PFSK-1 (cell line): ENCODE data around the gene TLCD3B.

Source experiments
- POLR2AphosphoS5 ChIP-seq: IDR thresholded peaks from 2 replicates; pipeline ENCODE4 v1.6.1; 2012; ENCODE audit warnings: low read depth, mild to moderate bottlenecking, control low read depth, low read length, moderate library complexity
- TF ChIP-seq, protein P1 (sequence below), 2 experiments: IDR thresholded peaks; 2 replicates each; pipeline versions ENCODE4 v1.6.1 to v1.8.0; 2011 to 2012; ENCODE audit warnings: low read depth in 2 of 2, low read length in 2 of 2, control low read depth in 1 of 2, inconsistent platforms in 1 of 2, mild to moderate bottlenecking in 1 of 2, moderate library complexity in 1 of 2; ENCODE audit not compliant: insufficient read depth in 1 of 2

DNA sequence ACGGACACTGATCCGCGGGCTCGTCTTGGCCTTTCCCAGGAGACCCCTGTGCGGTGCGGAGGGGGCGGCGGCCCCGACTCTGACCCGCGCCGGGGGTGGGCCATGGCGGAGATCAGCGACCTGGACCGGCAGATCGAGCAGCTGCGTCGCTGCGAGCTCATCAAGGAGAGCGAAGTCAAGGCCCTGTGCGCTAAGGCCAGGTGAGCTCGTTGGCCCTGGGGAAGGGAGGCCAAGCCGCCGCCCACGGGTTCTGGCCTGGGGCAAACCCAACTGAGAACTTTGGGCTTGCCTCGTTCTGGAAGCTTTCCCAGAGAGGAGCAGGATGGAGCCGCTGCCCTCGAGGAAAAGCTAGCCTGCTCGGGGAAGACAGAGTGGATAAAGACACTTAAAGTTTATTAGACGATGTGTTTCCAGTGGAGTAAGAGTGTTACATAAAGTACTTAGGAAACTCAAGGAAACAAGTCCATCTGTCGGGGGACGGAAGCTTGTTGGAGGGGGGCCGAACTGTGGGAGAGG, 45.3 kb upstream of the TLCD3B start:
- TF ChIP-seq, protein P1, sequence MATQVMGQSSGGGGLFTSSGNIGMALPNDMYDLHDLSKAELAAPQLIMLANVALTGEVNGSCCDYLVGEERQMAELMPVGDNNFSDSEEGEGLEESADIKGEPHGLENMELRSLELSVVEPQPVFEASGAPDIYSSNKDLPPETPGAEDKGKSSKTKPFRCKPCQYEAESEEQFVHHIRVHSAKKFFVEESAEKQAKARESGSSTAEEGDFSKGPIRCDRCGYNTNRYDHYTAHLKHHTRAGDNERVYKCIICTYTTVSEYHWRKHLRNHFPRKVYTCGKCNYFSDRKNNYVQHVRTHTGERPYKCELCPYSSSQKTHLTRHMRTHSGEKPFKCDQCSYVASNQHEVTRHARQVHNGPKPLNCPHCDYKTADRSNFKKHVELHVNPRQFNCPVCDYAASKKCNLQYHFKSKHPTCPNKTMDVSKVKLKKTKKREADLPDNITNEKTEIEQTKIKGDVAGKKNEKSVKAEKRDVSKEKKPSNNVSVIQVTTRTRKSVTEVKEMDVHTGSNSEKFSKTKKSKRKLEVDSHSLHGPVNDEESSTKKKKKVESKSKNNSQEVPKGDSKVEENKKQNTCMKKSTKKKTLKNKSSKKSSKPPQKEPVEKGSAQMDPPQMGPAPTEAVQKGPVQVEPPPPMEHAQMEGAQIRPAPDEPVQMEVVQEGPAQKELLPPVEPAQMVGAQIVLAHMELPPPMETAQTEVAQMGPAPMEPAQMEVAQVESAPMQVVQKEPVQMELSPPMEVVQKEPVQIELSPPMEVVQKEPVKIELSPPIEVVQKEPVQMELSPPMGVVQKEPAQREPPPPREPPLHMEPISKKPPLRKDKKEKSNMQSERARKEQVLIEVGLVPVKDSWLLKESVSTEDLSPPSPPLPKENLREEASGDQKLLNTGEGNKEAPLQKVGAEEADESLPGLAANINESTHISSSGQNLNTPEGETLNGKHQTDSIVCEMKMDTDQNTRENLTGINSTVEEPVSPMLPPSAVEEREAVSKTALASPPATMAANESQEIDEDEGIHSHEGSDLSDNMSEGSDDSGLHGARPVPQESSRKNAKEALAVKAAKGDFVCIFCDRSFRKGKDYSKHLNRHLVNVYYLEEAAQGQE (IDR thresholded peaks at IDR 0.05; ENCODE audit: insufficient read depth in 1 of 2, low read depth in 2 of 2, low read length in 2 of 2) = no peak
- TF ChIP-seq POLR2AphosphoS5 = no peak
